Calu3 (cell line): ENCODE measurements around the gene TLX3. TPM values are rescaled to one million over a fixed set of nuclear protein-coding genes. Genes with fewer than 3 reads are reported as not detected.
"Not testable (repeated sequence)": the region's sequence is repeated elsewhere in the genome, so short reads cannot be mapped to it uniquely, and the experiment has no call there.

Experiments
- BruUV-seq: library from RNA; stranded (reverse); fragments of 400-500 nt; replicated peaks from 2 replicates; lab custom pipeline; 2021; lab: Mats Ljungman, UMichigan
- CTCF ChIA-PET: fragments of 300-600 bp; sonication (Branson Sonifier 250); formaldehyde crosslinking; loops from one replicate; lab custom pipeline; 2022; ENCODE audit warnings: antibody characterized with exemption; lab: Charles Lee
- DNase-seq: peaks from one replicate; pipeline ENCODE4 v3.0.0; 2022
- H3K27ac Mint-ChIP-seq: one replicate; pipeline ENCODE4 v1.8.0; 2022; ENCODE audit warnings: mixed read lengths; ENCODE audit not compliant: unreplicated experiment
- H3K27me3 Mint-ChIP-seq: one replicate; pipeline ENCODE4 v1.8.0; 2022; ENCODE audit warnings: mixed read lengths; ENCODE audit not compliant: unreplicated experiment
- H3K36me3 Mint-ChIP-seq: one replicate; pipeline ENCODE4 v1.8.0; 2022; ENCODE audit warnings: mild to moderate bottlenecking, moderate library complexity, mixed read lengths; ENCODE audit not compliant: insufficient read depth, unreplicated experiment
- H3K4me1 Mint-ChIP-seq: one replicate; pipeline ENCODE4 v1.8.0; 2022; ENCODE audit warnings: mild to moderate bottlenecking, low read depth, mixed read lengths; ENCODE audit not compliant: unreplicated experiment
- H3K4me3 Mint-ChIP-seq: one replicate; pipeline ENCODE4 v1.8.0; 2022; ENCODE audit warnings: mild to moderate bottlenecking, low read depth, moderate library complexity, mixed read lengths; ENCODE audit not compliant: unreplicated experiment
- H3K9me3 Mint-ChIP-seq: one replicate; pipeline ENCODE4 v1.8.0; 2022; ENCODE audit warnings: low read depth, mixed read lengths; ENCODE audit not compliant: unreplicated experiment
- CTCF ChIP-seq: fragments of 200-600 bp; IDR thresholded peaks from one replicate; pipeline ENCODE4 v1.8.0; 2022; ENCODE audit warnings: antibody characterized with exemption; ENCODE audit not compliant: unreplicated experiment
- intact Hi-C: fragments of 100-400 bp; cut with micrococcal nuclease; formaldehyde crosslinking; loops from one replicate; pipeline ENCODE4 v1.10.0; 2022; ENCODE audit not compliant: unreplicated experiment
- total RNA-seq: library from RNA; stranded (reverse); gene quantifications from 2 replicates; pipeline ENCODE4 v1.2.3, GENCODE V29; 2022

TLX3 gene
- total RNA-seq, 1 experiment from 2014 or later: 6.5 TPM

GRCh38 chr5:171295801-171296200 lies 13.2 kb upstream of the TLX3 start:
- no peaks in the 10 kb centered on the region for H3K27me3 Mint-ChIP-seq
- H3K27ac Mint-ChIP-seq: peak overlapping the region; percentile 57
- intact Hi-C loops: no loop called here
- H3K36me3 Mint-ChIP-seq: no peaks in the 10 kb centered on the region
- BruUV-seq: no TSS peak
- H3K4me3 Mint-ChIP-seq: no peak overlapping the region
- H3K9me3 Mint-ChIP-seq: no peaks in the 10 kb centered on the region
- CTCF ChIA-PET: interaction anchor here (1.1 to 1.2 kb wide), 2 partner anchors 14 to 46 kb away, joined by 3 read pairs; no protein-coding TSS in a partner anchor
- peaks cover 15% of the 10 kb centered on the region for H3K4me1 Mint-ChIP-seq
- no peak for TF ChIP-seq CTCF
- DNase-seq: peak; percentile 63

GRCh38 chr5:171297941-171298340 lies 11.1 kb upstream of the TLX3 start:
- H3K9me3 Mint-ChIP-seq, DNase-seq: not testable (repeated sequence)

GRCh38 chr5:171299228-171299627 lies 9.8 kb upstream of the TLX3 start:
- CTCF ChIA-PET: interaction anchor here (1.7 kb wide), 1 partner anchor 10 kb away, joined by 4 read pairs; the partner anchor contains the start of gene TLX3

More at GRCh38 chr5:171297941-171298340, 11.1 kb upstream of the TLX3 start:
- H3K4me3 Mint-ChIP-seq, H3K36me3 Mint-ChIP-seq, intact Hi-C loops, H3K27me3 Mint-ChIP-seq, CTCF ChIA-PET, H3K27ac Mint-ChIP-seq, BruUV-seq: not testable (repeated sequence)
- H3K4me1 Mint-ChIP-seq: peaks cover 15% of the 10 kb centered on the region

GRCh38 chr5:171299851-171300250 lies 9.2 kb upstream of the TLX3 start:
- Mint-ChIP-seq H3K36me3 (no peaks in the 10 kb centered on the region), H3K4me3 (no peak overlapping the region), H3K27me3 (no peaks in the 10 kb centered on the region), H3K4me1 (peaks cover 15% of the 10 kb centered on the region), H3K27ac (no peak overlapping the region), H3K9me3 (no peaks in the 10 kb centered on the region)
- intact Hi-C loops: no loop called here
- BruUV-seq: no TSS peak
- TF ChIP-seq CTCF: no peak
- CTCF ChIA-PET: interaction anchor here (0.7 to 1.7 kb wide), 3 partner anchors 8 to 217 kb away, joined by 3 to 4 read pairs (median 3); partner anchors contain the start of gene TLX3
- no peak for DNase-seq

More at GRCh38 chr5:171299228-171299627, 9.8 kb upstream of the TLX3 start:
- Mint-ChIP-seq H3K4me1 (peaks cover 15% of the 10 kb centered on the region), H3K27me3 (no peaks in the 10 kb centered on the region), H3K36me3 (no peaks in the 10 kb centered on the region), H3K27ac (no peak overlapping the region), H3K9me3 (no peaks in the 10 kb centered on the region), H3K4me3 (no peak overlapping the region)
- TF ChIP-seq CTCF: no peak
- no TSS peak for BruUV-seq
- intact Hi-C loops: no loop called here
- no peak for DNase-seq

GRCh38 chr5:171300358-171300757 lies 8.7 kb upstream of the TLX3 start:
- Mint-ChIP-seq H3K4me1 (peaks cover 11% of the 10 kb centered on the region), H3K27ac (no peak overlapping the region), H3K36me3 (no peaks in the 10 kb centered on the region), H3K4me3 (no peak overlapping the region), H3K9me3 (no peaks in the 10 kb centered on the region), H3K27me3 (no peaks in the 10 kb centered on the region)
- DNase-seq: no peak
- TF ChIP-seq CTCF: no peak
- intact Hi-C loops: no loop called here
- CTCF ChIA-PET: interaction anchor here (0.7 to 1.7 kb wide), 3 partner anchors 8 to 217 kb away, joined by 3 to 4 read pairs (median 3); partner anchors contain the start of gene TLX3
- BruUV-seq: no TSS peak
